HEK293 (cell line): Measurements from ENCODE around the gene GINS2.

ENCODE experiments used
- CTCF ChIA-PET: fragments of 350-600 bp; formaldehyde crosslinking; extraction: SDS; loops from one replicate; lab custom pipeline; 2021; ENCODE audit warnings: antibody characterized with exemption; lab: Yijun Ruan, JAX
- POLR2A ChIA-PET: fragments of 300-600 bp; formaldehyde crosslinking; extraction: SDS; loops from one replicate; lab custom pipeline; 2020; ENCODE audit warnings: antibody characterized with exemption, inconsistent platforms; lab: Yijun Ruan, JAX
- H3K27ac ChIP-seq: fragments of 200-500 bp; sonication (Bioruptor generic); 2 replicates; pipeline ENCODE4 v1.5.1; 2014; ENCODE audit warnings: low read depth, low read length, control low read depth, inconsistent platforms; ENCODE audit errors: extremely low read depth
- H3K36me3 ChIP-seq, 2 experiments: fragments of 200-500 bp in 1 of 2; sonication (Bioruptor generic) in 1 of 2; 1 replicate in 1 of 2; 2 replicates in 1 of 2; pipeline ENCODE4 v1.5.1; 2014 to 2017; ENCODE audit warnings: inconsistent platforms in 2 of 2, low read length in 2 of 2; ENCODE audit not compliant: control insufficient read depth in 2 of 2, insufficient read depth in 1 of 2
- H3K4me1 ChIP-seq: fragments of 200-500 bp; sonication (Bioruptor generic); 2 replicates; pipeline ENCODE4 v1.5.1; 2014; ENCODE audit warnings: mild to moderate bottlenecking, low read length, inconsistent platforms; ENCODE audit not compliant: control insufficient read depth, insufficient read depth
- H3K4me3 ChIP-seq: 2 replicates; pipeline ENCODE4 v1.5.1; 2011; ENCODE audit warnings: low read depth, mild to moderate bottlenecking, control low read depth, low read length, moderate library complexity
- H3K9me3 ChIP-seq: fragments of 200-500 bp; sonication (Bioruptor generic); 2 replicates; pipeline ENCODE4 v1.5.1; 2014; ENCODE audit warnings: low read depth, low read length, inconsistent platforms; ENCODE audit not compliant: control insufficient read depth, insufficient read depth
- KLF1 ChIP-seq: fragments of 450-650 bp; formaldehyde crosslinking; IDR thresholded peaks from 2 replicates; pipeline ENCODE4 v1.5.1; 2016; ENCODE audit warnings: missing biosample characterization, missing genetic modification characterization
- PBX3 ChIP-seq: sonication (generic); formaldehyde crosslinking; IDR thresholded peaks from 2 replicates; pipeline ENCODE4 v1.8.1; 2022; ENCODE audit warnings: mild to moderate bottlenecking, moderate library complexity, missing genetic modification reagents
- PRDM1 ChIP-seq: fragments of 450-650 bp; formaldehyde crosslinking; IDR thresholded peaks from 2 replicates; pipeline ENCODE4; 2016; ENCODE audit warnings: missing biosample characterization, missing genetic modification characterization
- TCF7L2 ChIP-seq: IDR thresholded peaks from 2 replicates; pipeline ENCODE4 v1.6.1; 2011; ENCODE audit warnings: low read depth, mild to moderate bottlenecking, inconsistent platforms, low read length, moderate library complexity, borderline replicate concordance
- ZFHX2 ChIP-seq: fragments of 450-650 bp; formaldehyde crosslinking; conservative IDR thresholded peaks from 2 replicates; pipeline ENCODE4 v1.5.1; 2016; ENCODE audit warnings: missing biosample characterization, missing genetic modification characterization
- ZNF114 ChIP-seq: fragments of 450-650 bp; formaldehyde crosslinking; IDR thresholded peaks from 2 replicates; pipeline ENCODE4 v1.5.0; 2017; ENCODE audit warnings: missing biosample characterization, missing genetic modification characterization
- ZNF121 ChIP-seq: fragments of 450-650 bp; formaldehyde crosslinking; IDR thresholded peaks from 2 replicates; pipeline ENCODE4 v1.5.1; 2016; ENCODE audit warnings: missing biosample characterization, missing genetic modification characterization
- ZNF140 ChIP-seq: fragments of 450-650 bp; formaldehyde crosslinking; IDR thresholded peaks from 2 replicates; pipeline ENCODE4 v1.5.1; 2016; ENCODE audit warnings: missing biosample characterization, missing genetic modification characterization
- ZNF157 ChIP-seq: fragments of 450-650 bp; formaldehyde crosslinking; IDR thresholded peaks from 2 replicates; pipeline ENCODE4 v1.5.1; 2016; ENCODE audit warnings: missing biosample characterization, missing genetic modification characterization
- ZNF16 ChIP-seq: fragments of 450-650 bp; formaldehyde crosslinking; IDR thresholded peaks from 2 replicates; pipeline ENCODE4 v1.5.1; 2016; ENCODE audit warnings: low read depth, missing biosample characterization, missing genetic modification characterization
- ZNF174 ChIP-seq: fragments of 450-650 bp; formaldehyde crosslinking; IDR thresholded peaks from 2 replicates; pipeline ENCODE4 v1.5.0; 2017; ENCODE audit warnings: missing biosample characterization, mild to moderate bottlenecking, missing genetic modification characterization
- ZNF221 ChIP-seq: fragments of 450-650 bp; formaldehyde crosslinking; IDR thresholded peaks from 2 replicates; pipeline ENCODE4 v1.5.1; 2017; ENCODE audit warnings: missing biosample characterization, missing genetic modification characterization, borderline replicate concordance
- ZNF280D ChIP-seq: fragments of 450-650 bp; formaldehyde crosslinking; IDR thresholded peaks from 2 replicates; pipeline ENCODE4 v1.5.1; 2016; ENCODE audit warnings: missing biosample characterization, missing genetic modification characterization
- ZNF518A ChIP-seq: fragments of 450-650 bp; formaldehyde crosslinking; conservative IDR thresholded peaks from 2 replicates; pipeline ENCODE4 v1.5.1; 2016; ENCODE audit warnings: low read depth, missing biosample characterization, missing genetic modification characterization
- ZNF585B ChIP-seq: fragments of 450-650 bp; formaldehyde crosslinking; IDR thresholded peaks from 2 replicates; pipeline ENCODE4 v1.5.1; 2016; ENCODE audit warnings: missing biosample characterization, missing genetic modification characterization
- ZNF624 ChIP-seq: fragments of 450-650 bp; formaldehyde crosslinking; IDR thresholded peaks from 2 replicates; pipeline ENCODE4 v1.5.1; 2017; ENCODE audit warnings: missing biosample characterization, missing genetic modification characterization
- ZNF707 ChIP-seq: fragments of 450-650 bp; formaldehyde crosslinking; IDR thresholded peaks from 2 replicates; pipeline ENCODE4 v1.5.1; 2016; ENCODE audit warnings: missing biosample characterization, missing genetic modification characterization

Gene GINS2

DNA sequence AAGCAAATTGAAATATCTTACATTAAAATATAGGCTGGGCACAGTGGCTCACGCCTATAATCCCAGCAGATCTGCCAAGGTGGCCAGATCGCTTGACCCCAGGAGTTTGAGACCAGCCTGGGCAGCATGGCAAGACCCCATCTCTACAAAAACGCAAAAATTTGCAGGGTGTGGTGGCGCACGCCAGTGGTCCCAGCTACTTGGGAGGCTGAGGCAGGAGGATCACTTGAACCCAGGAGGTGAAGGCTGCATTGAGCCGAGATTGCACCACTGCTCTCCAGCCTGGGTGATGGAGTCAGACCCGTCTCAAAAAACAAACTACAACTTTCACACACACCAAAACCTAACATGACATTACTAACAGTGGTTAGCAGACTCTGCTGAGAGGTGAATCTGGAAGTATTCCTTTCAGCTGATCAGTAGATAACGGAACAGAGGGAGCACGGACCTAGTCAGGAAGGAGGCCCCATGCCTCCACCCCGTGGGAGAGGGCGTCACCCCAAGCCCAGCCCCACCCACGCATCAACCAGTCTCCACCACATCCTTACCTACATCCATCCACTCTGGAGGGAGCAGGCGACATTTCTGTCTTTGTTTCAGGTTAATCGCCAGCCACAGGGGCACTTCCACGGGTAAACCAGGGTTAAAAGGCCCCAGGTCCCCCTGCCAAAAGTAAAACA is 1.7 kb downstream of the GINS2 start:
- no peak for TF ChIP-seq TCF7L2
- TF ChIP-seq ZFHX2 (tag by site-specific recombination) = peak; percentile 38
- TF ChIP-seq PRDM1 (tag by site-specific recombination) = 0 out of 2 replicates have a peak, but pooled peaks have one; percentile 33
- peak; percentile 60 for TF ChIP-seq ZNF121 (tag by site-specific recombination)
- no peak for TF ChIP-seq ZNF707 (tag by site-specific recombination)
- no peak for TF ChIP-seq ZNF157
- TF ChIP-seq KLF1 = peak; percentile 83
- TF ChIP-seq, all 188 proteins: peak for 4
- Histone ChIP-seq H3K4me1 (no peaks in the 10 kb centered on the region; the same call in 1 of the 2 replicates), H3K27ac (no peak overlapping the region), H3K36me3 (peaks cover 14 to 47% of the 10 kb centered on the region in 2 experiments; a peak in 2 of 3 replicates), H3K4me3 (no peak overlapping the region), H3K9me3 (no peaks in the 10 kb centered on the region)
- CTCF ChIA-PET = interaction anchor here (1.8 kb wide), 1 partner anchor 30 kb away, joined by 9 read pairs; no protein-coding TSS in a partner anchor
- POLR2A ChIA-PET = no interaction called here

DNA sequence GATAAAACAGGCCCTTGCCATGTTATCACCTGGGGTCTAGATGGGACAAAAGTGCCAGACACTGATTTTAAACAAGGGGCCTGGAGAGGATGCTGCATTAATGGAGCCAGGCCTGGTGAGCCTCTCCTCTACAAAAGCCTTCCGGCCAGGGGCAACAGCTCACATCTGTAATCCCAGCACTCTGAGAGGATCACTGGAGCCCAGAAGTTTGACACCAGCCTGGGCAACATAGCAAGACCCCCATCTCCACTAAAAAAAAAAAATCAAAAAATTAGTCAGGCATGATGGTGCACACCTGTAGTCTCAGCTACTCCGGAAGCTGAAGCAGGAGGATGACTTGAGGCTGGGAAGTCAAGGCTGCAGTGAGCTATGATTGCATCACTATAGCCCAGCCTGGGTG is 3.5 kb downstream of the GINS2 start:
- Histone ChIP-seq H3K9me3 (no peaks in the 10 kb centered on the region), H3K36me3 (peaks cover 24 to 65% of the 10 kb centered on the region in 2 experiments; a peak in 2 of 3 replicates), H3K4me3 (no peak overlapping the region), H3K27ac (no peak overlapping the region), H3K4me1 (no peaks in the 10 kb centered on the region; the same call in 1 of the 2 replicates)
- TF ChIP-seq ZNF121 (tag by site-specific recombination) (peak; percentile 83), PBX3 (CRISPR knock-in tag) (no peak), ZNF221 (tag by site-specific recombination) (no peak)
- CTCF ChIA-PET = interaction anchor here (0.6 to 2.6 kb wide), 3 partner anchors 10 to 32 kb away, joined by 3 to 23 read pairs (median 9); no protein-coding TSS in a partner anchor
- POLR2A ChIA-PET = interaction anchor here (0.6 kb wide), 1 partner anchor 26 kb away, joined by 3 read pairs; no protein-coding TSS in a partner anchor

- no peaks in the 10 kb centered on the region for H3K9me3 ChIP-seq
- POLR2A ChIA-PET = interaction anchor here (1.1 to 1.5 kb wide), 2 partner anchors 10 kb away, joined by 5 to 6 read pairs; no protein-coding TSS in a partner anchor
- TF ChIP-seq ZNF140 (tag by site-specific recombination) = no peak
- no peak for TF ChIP-seq ZNF624
- no peak for TF ChIP-seq ZNF585B
- TF ChIP-seq ZNF280D (tag by site-specific recombination) = no peak
- no peak for TF ChIP-seq ZNF114
- peak; percentile 79 for TF ChIP-seq ZFHX2 (tag by site-specific recombination)
- TF ChIP-seq ZNF16 (tag by site-specific recombination) = no peak
- no peak for TF ChIP-seq ZNF174 (tag by site-specific recombination)
- TF ChIP-seq KLF1 = peak; percentile 16; the same call in 1 of the 2 replicates
- TF ChIP-seq ZNF518A = no peak
Measured at GRCh38 chr16:85683363-85683762, 5.4 kb downstream of the GINS2 start.

More at GRCh38 chr16:85683363-85683762, 5.4 kb downstream of the GINS2 start:
- H3K36me3 ChIP-seq = peaks cover 24 to 84% of the 10 kb centered on the region in 2 experiments; a peak in 2 of 3 replicates
- H3K27ac ChIP-seq = no peak overlapping the region
- CTCF ChIA-PET = interaction anchor here (1.3 to 2.3 kb wide), 2 partner anchors 34 to 36 kb away, joined by 9 to 10 read pairs; no protein-coding TSS in a partner anchor
- no peak overlapping the region for H3K4me3 ChIP-seq
- no peaks in the 10 kb centered on the region; the same call in 1 of the 2 replicates for H3K4me1 ChIP-seq
